Prostate gland (tissue), 2 donors: ENCODE measurements around the gene APOA1.

ENCODE experiments used
- CTCF ChIP-seq, 4 experiments: fragments of 200-600 bp in 2 of 4; fragments of 450-650 bp in 2 of 4; sonication (generic) in 2 of 4; IDR thresholded peaks; 1 replicate in 3 of 4; 2 replicates in 1 of 4; pipeline ENCODE4 v1.5.1; 2016 to 2019; ENCODE audit warnings: antibody characterized with exemption in 4 of 4, mild to moderate bottlenecking in 2 of 4, moderate library complexity in 2 of 4
- POLR2A ChIP-seq: fragments of 450-650 bp; IDR thresholded peaks from one replicate; pipeline ENCODE4 v1.6.1; 2016; ENCODE audit warnings: antibody characterized with exemption, mild to moderate bottlenecking

GRCh38 chr11:116813781-116814471 is 23.5 kb downstream of the APOA1 start:
- TF ChIP-seq POLR2A, result no peak
- no peak for TF ChIP-seq CTCF (IDR thresholded peaks at IDR 0.05)
